Pancreas (tissue), 10 donors: ENCODE measurements around the gene IFNA1. TPM values are rescaled to one million over a fixed set of nuclear protein-coding genes. Genes with fewer than 3 reads are reported as not detected.

Experiments used
- ATAC-seq, 4 donors: fragments of 200-7000 bp; cut with Tn5 transposase; one replicate each; pipeline versions ENCODE4 v1.8.0 to v1.9.1; 2020; ENCODE audit warnings: mild to moderate bottlenecking in 4 of 4, moderate library complexity in 4 of 4
- DNase-seq, 6 donors: peaks; one replicate each; pipeline ENCODE4 v3.0.0-alpha.2; 2020
- FAIRE-seq: peaks from 2 replicates; lab custom pipeline; 2012; peaks lifted over from hg19 to GRCh38; lab: Jason Lieb, UNC
- H3K27ac ChIP-seq, 4 donors: fragments of 200-600 bp; sonication (generic); 1 replicate in 3 of 4; 2 replicates in 1 of 4; pipeline versions ENCODE4 v1.5.0 to v1.8.0; 2020
- H3K27me3 ChIP-seq, 4 donors: fragments of 200-600 bp; one replicate each; pipeline ENCODE4 v1.8.0; 2021
- H3K36me3 ChIP-seq, 3 donors: fragments of 200-600 bp; sonication (generic) in 1 of 3; one replicate each; pipeline versions ENCODE4 v1.5.0 to v1.8.0; 2020 to 2021
- H3K4me1 ChIP-seq, 3 donors: fragments of 200-600 bp; one replicate each; pipeline ENCODE4 v1.8.0; 2021
- H3K4me3 ChIP-seq, 4 donors: fragments of 200-600 bp; sonication (generic) in 2 of 4; one replicate each; pipeline versions ENCODE4 v1.5.0 to v1.8.0; 2020 to 2021
- H3K9me3 ChIP-seq, 4 donors: fragments of 200-600 bp; one replicate each; pipeline ENCODE4 v1.8.0; 2021
- CTCF ChIP-seq, 4 donors: fragments of 200-600 bp; sonication (generic) in 3 of 4; IDR thresholded peaks; one replicate each; pipeline versions ENCODE4 v1.5.0 to v1.8.0; 2021; ENCODE audit warnings: antibody characterized with exemption in 4 of 4
- WGBS, 2 donors: extraction: QIAGEN DNeasy Blood & Tissue Kit; methylation state at CpG; one replicate each; pipeline ENCODE4 v1.1.7; 2013; 5-methylcytosine and 5-hydroxymethylcytosine counted together
- intact Hi-C, 3 donors: fragments of 100-400 bp; cut with DNase I; formaldehyde crosslinking; loops; one replicate each; pipeline versions ENCODE4 v1.11.1 to v1.14.2; 2022
- polyA plus RNA-seq, 2 donors: library from polyadenylated mRNA; stranded (reverse); fragments of 200-250 nt; gene quantifications; one replicate each; pipeline ENCODE4 v1.2.3, GENCODE V29; 2013
- total RNA-seq, 6 donors: library from RNA; stranded (reverse); fragmentation: NEBNext Ultra II Directional in 4 of 6; extraction: Animal tissue kit (Norgen Biotek cat#: 25700) in 4 of 6; gene quantifications; one replicate each; pipeline versions ENCODE4 v1.2.1 to v1.2.4, GENCODE V29; 2021 to 2023
- donor health status: healthy with polysubstance abuse.
- donor health status: DM: no; HTN: no; CAD: no; lungs with moderate emphysema.
- donor health status: DM: no; HTN: no; CAD: no.
- donor health status: control.
- donor health status: control.
- donor health status: Bipolar disorder and iron deficiency.
- donor health status: DM: yes; HTN: yes; CAD: no.
- donor health status: DM: no; HTN: no; CAD: no.
- donor health status: DM: no; HTN: no; CAD: no.
- donor health status: DM: yes; HTN: yes; CAD: no.

Gene IFNA1
- total and polyA plus RNA-seq, 8 donors: not detected

- ATAC-seq (no peak), DNase-seq (no peak), FAIRE-seq (no peak)
- Histone ChIP-seq H3K27me3 (peaks cover 0 to 58% (median 3%) of the 10 kb centered on the region in 4 donors), H3K4me1 (no peaks in the 10 kb centered on the region), H3K4me3 (no peak overlapping the region), H3K36me3 (no peaks in the 10 kb centered on the region), H3K9me3 (no peaks in the 10 kb centered on the region), H3K27ac (no peak overlapping the region)
- no peak for TF ChIP-seq CTCF (IDR thresholded peaks at IDR 0.05)
- whole genome bisulfite sequencing, 2 donors: 14 to 19% methylated on average over 3 of the region's 3 CpGs
- intact Hi-C loops: loop anchor here in 2 of 3 donors (10.0 kb wide), 2 partner anchors 75 to 175 kb away; no protein-coding TSS in a partner anchor
These were observed 40.3 kb upstream of the IFNA1 start for GRCh38 chr9:21399956-21400355.

GRCh38 chr9:21402386-21403251, 37.6 kb upstream of the IFNA1 start:
- H3K36me3 ChIP-seq: no peaks in the 10 kb centered on the region
- peak in 3 of 4 donors; percentile 32 to 43 (median 32) for ATAC-seq
- no peaks in the 10 kb centered on the region for H3K9me3 ChIP-seq
- 4% methylated on average over 53 of the region's 53 CpGs for WGBS, 2 donors
- H3K4me3 ChIP-seq: peak overlapping the region in 1 of 4 donors; percentile 21
- intact Hi-C loops: no loop called here
- FAIRE-seq: no peak
- no peaks in the 10 kb centered on the region for H3K4me1 ChIP-seq
- no peak overlapping the region for H3K27ac ChIP-seq
- TF ChIP-seq CTCF (IDR thresholded peaks at IDR 0.05): no peak
- H3K27me3 ChIP-seq: peaks cover 0 to 43% (median 3%) of the 10 kb centered on the region in 4 donors
- peak in 2 of 6 donors; percentile 27 to 58 for DNase-seq

GRCh38 chr9:21404146-21404545, 36.1 kb upstream of the IFNA1 start:
- WGBS, 2 donors: 55 to 61% methylated on average over 3 of the region's 3 CpGs
- FAIRE-seq: no peak
- intact Hi-C loops: no loop called here

GRCh38 chr9:21408817-21409216, 31.4 kb upstream of the IFNA1 start, which contains the start of gene IFNA8:
Gene IFNA8, plus strand, starts transcription at chr9:21409117. Its CDS starts 60 bp downstream, at chr9:21409177.
- TF ChIP-seq CTCF (IDR thresholded peaks at IDR 0.05): no peak
- Histone ChIP-seq H3K9me3 (no peaks in the 10 kb centered on the region), H3K27ac (no peak within 1 kb of the TSS), H3K4me1 (no peaks in the 10 kb centered on the region), H3K36me3 (no peaks in the 10 kb centered on the region), H3K27me3 (peaks cover 0 to 6% (median 0%) of the 10 kb centered on the region in 4 donors), H3K4me3 (no peak within 1 kb of the TSS)
- intact Hi-C loops: no loop called here
- FAIRE-seq: no peak
- WGBS, 2 donors: 81 to 86% methylated on average over 1 of the region's 1 CpG
- DNase-seq: no peak
- ATAC-seq: no peak

More at GRCh38 chr9:21404146-21404545, 36.1 kb upstream of the IFNA1 start:
- DNase-seq: no peak
- H3K36me3 ChIP-seq: no peaks in the 10 kb centered on the region
- H3K4me3 ChIP-seq: no peak overlapping the region
- H3K9me3 ChIP-seq: no peaks in the 10 kb centered on the region
- H3K4me1 ChIP-seq: no peaks in the 10 kb centered on the region
- no peak overlapping the region for H3K27ac ChIP-seq
- H3K27me3 ChIP-seq: peaks cover 0 to 35% (median 3%) of the 10 kb centered on the region in 4 donors
- ATAC-seq: no peak
- no peak for TF ChIP-seq CTCF (IDR thresholded peaks at IDR 0.05)

GRCh38 chr9:21412107-21412506, 28.1 kb upstream of the IFNA1 start:
- Histone ChIP-seq H3K4me1 (no peaks in the 10 kb centered on the region), H3K27ac (no peak overlapping the region), H3K36me3 (no peaks in the 10 kb centered on the region), H3K9me3 (no peaks in the 10 kb centered on the region), H3K4me3 (no peak overlapping the region), H3K27me3 (no peaks in the 10 kb centered on the region)
- ATAC-seq (no peak), DNase-seq (no peak), FAIRE-seq (no peak)
- no peak for TF ChIP-seq CTCF (IDR thresholded peaks at IDR 0.05)
- intact Hi-C loops: no loop called here
